PC-9 (cell line): ENCODE results near the gene F8A1. TPM values are rescaled to one million over a fixed set of nuclear protein-coding genes. Genes with fewer than 3 reads are reported as not detected.
"Not testable (repeated sequence)": the region's sequence is repeated elsewhere in the genome, so short reads cannot be mapped to it uniquely, and the experiment has no call there.

Experiments used
- BruUV-seq: library from RNA; stranded (reverse); fragments of 400-500 nt; replicated peaks from 2 replicates; lab custom pipeline; 2021; lab: Mats Ljungman, UMichigan
- CTCF ChIA-PET: fragments of 300-600 bp; sonication (Branson Sonifier 250); formaldehyde crosslinking; loops from one replicate; lab custom pipeline; 2022; ENCODE audit warnings: antibody characterized with exemption; lab: Charles Lee
- POLR2A ChIA-PET: fragments of 300-600 bp; sonication (Branson Sonifier 250); formaldehyde crosslinking; loops from one replicate; lab custom pipeline; 2022; ENCODE audit warnings: antibody characterized with exemption; ENCODE audit not compliant: unreplicated experiment; lab: Charles Lee
- DNase-seq, 2 experiments: peaks; one replicate each; pipeline versions ENCODE4 v3.0.0 to v3.0.0-alpha.2; 2015 to 2022; ENCODE audit warnings: mixed read lengths in 1 of 2
- H2AFZ ChIP-seq: fragments of 200-600 bp; sonication (generic); 2 replicates; pipeline ENCODE4 v1.8.1; 2017; ENCODE audit warnings: antibody characterized with exemption
- H3F3A ChIP-seq: fragments of 200-600 bp; sonication (generic); 2 replicates; pipeline ENCODE4 v1.8.1; 2017; ENCODE audit warnings: antibody characterized with exemption, mild to moderate bottlenecking, low read depth; ENCODE audit not compliant: insufficient read depth
- H3K27ac ChIP-seq: fragments of 200-600 bp; sonication (generic); 2 replicates; pipeline ENCODE4 v1.6.1; 2016; ENCODE audit warnings: mixed run types
- H3K27me3 ChIP-seq: fragments of 200-600 bp; sonication (generic); 2 replicates; pipeline ENCODE4 v1.6.1; 2016; ENCODE audit warnings: low read depth, mixed run types; ENCODE audit not compliant: insufficient read depth
- H3K36me3 ChIP-seq: fragments of 200-600 bp; sonication (generic); 2 replicates; pipeline ENCODE4 v1.6.1; 2016; ENCODE audit warnings: low read depth, mixed run types
- H3K4me1 ChIP-seq: fragments of 200-600 bp; sonication (generic); replicated peaks from 2 replicates; pipeline ENCODE4 v1.6.1; 2016; ENCODE audit warnings: mixed run types; ENCODE audit not compliant: insufficient read depth
- H3K4me2 ChIP-seq: fragments of 200-600 bp; sonication (generic); 2 replicates; pipeline ENCODE4 v1.6.1; 2017; ENCODE audit warnings: mixed run types
- H3K4me3 ChIP-seq: fragments of 200-600 bp; sonication (generic); 2 replicates; pipeline ENCODE4 v1.6.1; 2016; ENCODE audit warnings: mixed run types
- H3K79me2 ChIP-seq: fragments of 200-600 bp; sonication (generic); 2 replicates; pipeline ENCODE4 v1.6.1; 2017; ENCODE audit warnings: low read depth, mixed run types
- H3K9me2 ChIP-seq: fragments of 200-600 bp; sonication (generic); 2 replicates; pipeline ENCODE4 v1.8.1; 2017; ENCODE audit warnings: mild to moderate bottlenecking; ENCODE audit not compliant: insufficient read depth
- H3K9me3 ChIP-seq: fragments of 200-600 bp; sonication (generic); 2 replicates; pipeline ENCODE4 v1.8.1; 2016; ENCODE audit warnings: low read depth; ENCODE audit not compliant: insufficient read depth
- H4K20me1 ChIP-seq: fragments of 200-600 bp; sonication (generic); 2 replicates; pipeline ENCODE4 v1.8.1; 2017; ENCODE audit not compliant: insufficient read depth
- EZH2 ChIP-seq: fragments of 200-600 bp; sonication (generic); IDR thresholded peaks from 2 replicates; pipeline ENCODE4 v1.8.0; 2017; ENCODE audit warnings: antibody characterized with exemption, low read depth
- intact Hi-C: fragments of 100-400 bp; cut with micrococcal nuclease; formaldehyde crosslinking; loops from one replicate; pipeline ENCODE4 v1.10.0; 2022; ENCODE audit not compliant: unreplicated experiment
- total RNA-seq: library from RNA; stranded (reverse); gene quantifications from 2 replicates; pipeline ENCODE4 v1.2.3, GENCODE V29; 2021
- TF ChIP-seq, protein P1 (sequence below): fragments of 200-600 bp; sonication (generic); conservative IDR thresholded peaks from 2 replicates; pipeline ENCODE4 v1.6.1; 2017; ENCODE audit warnings: mixed run types, antibody characterized with exemption, mild to moderate bottlenecking, moderate library complexity

F8A1 gene
- total RNA-seq, 1 experiment from 2014 or later, result 19.6 TPM

DNA sequence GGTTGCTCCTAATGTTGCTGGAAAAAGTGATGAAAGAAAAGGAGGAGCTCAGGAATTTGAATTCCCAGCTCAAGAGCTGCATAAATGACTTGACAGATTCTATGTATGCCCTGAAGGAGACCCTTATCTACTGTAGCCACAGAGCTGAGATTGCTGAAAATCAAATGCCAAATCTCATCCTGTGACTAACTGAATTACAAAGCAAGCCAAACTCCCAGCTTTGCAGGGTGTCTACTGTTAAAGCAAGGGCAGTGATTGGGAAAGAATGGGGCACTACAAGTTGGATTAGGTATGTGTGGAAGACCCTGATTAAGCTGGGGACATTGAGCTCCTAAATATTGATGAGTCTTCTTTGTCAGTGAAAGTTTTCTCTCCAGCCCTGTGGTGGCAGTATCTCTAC lies 30.9 kb upstream of the F8A1 start:
- intact Hi-C loops, result no loop called here
- CTCF ChIA-PET, result no interaction called here

DNA sequence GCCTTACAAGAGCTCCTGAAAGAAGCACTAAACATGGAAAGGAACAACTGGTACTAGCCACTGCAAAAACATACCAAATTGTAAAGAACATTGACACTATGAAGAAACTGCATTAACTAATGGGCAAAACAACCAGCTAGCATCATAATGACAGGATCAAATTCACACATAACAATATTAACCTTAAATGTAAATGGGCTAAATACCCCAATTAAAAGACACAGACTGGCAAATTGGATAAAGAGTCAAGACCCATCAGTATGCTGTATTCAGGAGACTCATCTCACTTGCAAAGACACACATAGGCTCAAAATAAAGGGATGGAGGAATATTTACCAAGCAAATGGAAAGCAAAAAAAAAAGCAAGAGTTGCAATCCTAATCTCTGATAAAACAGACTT lies 17.6 kb upstream of the F8A1 start:
- H4K20me1 ChIP-seq, H2AFZ ChIP-seq, H3K36me3 ChIP-seq, BruUV-seq, CTCF ChIA-PET, DNase-seq, H3K9me2 ChIP-seq, H3F3A ChIP-seq, H3K4me2 ChIP-seq, H3K27me3 ChIP-seq, H3K4me1 ChIP-seq, H3K4me3 ChIP-seq, H3K79me2 ChIP-seq, intact Hi-C loops, H3K9me3 ChIP-seq, H3K27ac ChIP-seq: not testable (repeated sequence)
- POLR2A ChIA-PET, result interaction anchor here (0.6 kb wide), 1 partner anchor 303 kb away, joined by 3 read pairs; no protein-coding TSS in a partner anchor

More for the DNA sequence above, 30.9 kb upstream of the F8A1 start:
- no peak overlapping the region for H3K4me2 ChIP-seq
- no peaks in the 10 kb centered on the region for H3K9me2 ChIP-seq
- H3K36me3 ChIP-seq, result no peaks in the 10 kb centered on the region
- H3K4me3 ChIP-seq, result no peak overlapping the region
- H3K27ac ChIP-seq, result no peak overlapping the region
- POLR2A ChIA-PET, result no interaction called here
- no peaks in the 10 kb centered on the region for H3K79me2 ChIP-seq
- H2AFZ ChIP-seq, result no peak overlapping the region
- no peaks in the 10 kb centered on the region for H3K27me3 ChIP-seq
- no TSS peak for BruUV-seq
- no peaks in the 10 kb centered on the region for H3K4me1 ChIP-seq
- no peak for DNase-seq
- no peaks in the 10 kb centered on the region for H3F3A ChIP-seq
- no peaks in the 10 kb centered on the region for H4K20me1 ChIP-seq
- TF ChIP-seq, protein P1, sequence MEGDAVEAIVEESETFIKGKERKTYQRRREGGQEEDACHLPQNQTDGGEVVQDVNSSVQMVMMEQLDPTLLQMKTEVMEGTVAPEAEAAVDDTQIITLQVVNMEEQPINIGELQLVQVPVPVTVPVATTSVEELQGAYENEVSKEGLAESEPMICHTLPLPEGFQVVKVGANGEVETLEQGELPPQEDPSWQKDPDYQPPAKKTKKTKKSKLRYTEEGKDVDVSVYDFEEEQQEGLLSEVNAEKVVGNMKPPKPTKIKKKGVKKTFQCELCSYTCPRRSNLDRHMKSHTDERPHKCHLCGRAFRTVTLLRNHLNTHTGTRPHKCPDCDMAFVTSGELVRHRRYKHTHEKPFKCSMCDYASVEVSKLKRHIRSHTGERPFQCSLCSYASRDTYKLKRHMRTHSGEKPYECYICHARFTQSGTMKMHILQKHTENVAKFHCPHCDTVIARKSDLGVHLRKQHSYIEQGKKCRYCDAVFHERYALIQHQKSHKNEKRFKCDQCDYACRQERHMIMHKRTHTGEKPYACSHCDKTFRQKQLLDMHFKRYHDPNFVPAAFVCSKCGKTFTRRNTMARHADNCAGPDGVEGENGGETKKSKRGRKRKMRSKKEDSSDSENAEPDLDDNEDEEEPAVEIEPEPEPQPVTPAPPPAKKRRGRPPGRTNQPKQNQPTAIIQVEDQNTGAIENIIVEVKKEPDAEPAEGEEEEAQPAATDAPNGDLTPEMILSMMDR, result no peak
- TF ChIP-seq EZH2, result no peak
- H3K9me3 ChIP-seq, result no peaks in the 10 kb centered on the region

DNA sequence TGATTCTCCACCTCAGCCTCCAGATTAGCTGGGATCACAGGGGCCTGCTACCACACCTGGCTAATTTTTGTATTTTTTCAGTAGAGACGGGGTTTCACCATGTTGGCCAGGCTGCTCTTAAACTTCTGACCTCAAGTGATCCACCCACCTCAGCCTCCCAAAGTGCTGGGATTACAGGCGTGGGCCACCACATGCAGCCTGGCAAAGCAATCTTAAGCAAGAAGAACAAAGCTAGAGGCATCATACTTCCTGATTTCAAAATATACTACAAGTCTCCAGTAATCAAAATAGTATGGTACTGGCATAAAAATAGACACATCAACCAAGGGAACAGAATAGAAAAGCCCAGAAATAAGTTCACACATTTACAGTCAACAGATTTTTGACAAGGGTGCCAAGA lies 12.8 kb upstream of the F8A1 start:
- Histone ChIP-seq H3K27ac (no peak overlapping the region), H4K20me1 (no peaks in the 10 kb centered on the region), H3K36me3 (no peaks in the 10 kb centered on the region), H3K4me2 (no peak overlapping the region), H3K9me2 (no peaks in the 10 kb centered on the region), H3K27me3 (no peaks in the 10 kb centered on the region), H3K4me3 (no peak overlapping the region), H3K4me1 (no peaks in the 10 kb centered on the region), H3K9me3 (no peaks in the 10 kb centered on the region), H2AFZ (no peak overlapping the region), H3F3A (no peaks in the 10 kb centered on the region), H3K79me2 (no peaks in the 10 kb centered on the region)
- no TSS peak for BruUV-seq
- ChIA-PET POLR2A (no interaction called here), CTCF (no interaction called here)
- TF ChIP-seq, protein P1, result no peak
- TF ChIP-seq EZH2, result no peak
- DNase-seq, result no peak
- intact Hi-C loops, result no loop called here

DNA sequence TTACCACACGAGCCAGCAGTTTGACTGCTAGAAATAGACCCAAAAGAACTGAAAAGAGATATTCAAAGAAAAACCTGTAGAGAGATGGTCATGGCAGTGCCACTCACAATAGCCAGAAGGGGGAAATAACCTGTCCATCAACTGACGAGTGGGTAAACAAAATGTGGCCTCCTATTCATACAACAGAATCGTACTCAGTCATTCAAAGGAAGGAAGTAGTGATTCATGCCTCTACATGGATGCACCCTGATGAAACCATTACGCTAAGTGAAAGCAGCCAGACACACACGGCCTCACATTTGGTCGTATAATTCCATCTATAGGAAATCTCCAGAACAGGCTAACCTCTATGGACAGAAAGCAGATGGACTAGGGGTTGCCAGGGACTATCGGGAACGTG lies 2.1 kb upstream of the F8A1 start:
- BruUV-seq, DNase-seq, POLR2A ChIA-PET, H2AFZ ChIP-seq, H3K9me3 ChIP-seq, H3K27ac ChIP-seq, H3F3A ChIP-seq, H3K36me3 ChIP-seq, H3K9me2 ChIP-seq, H3K4me1 ChIP-seq, CTCF ChIA-PET, H3K79me2 ChIP-seq, H3K4me2 ChIP-seq, H3K27me3 ChIP-seq, H4K20me1 ChIP-seq, intact Hi-C loops, H3K4me3 ChIP-seq: not testable (repeated sequence)

DNA sequence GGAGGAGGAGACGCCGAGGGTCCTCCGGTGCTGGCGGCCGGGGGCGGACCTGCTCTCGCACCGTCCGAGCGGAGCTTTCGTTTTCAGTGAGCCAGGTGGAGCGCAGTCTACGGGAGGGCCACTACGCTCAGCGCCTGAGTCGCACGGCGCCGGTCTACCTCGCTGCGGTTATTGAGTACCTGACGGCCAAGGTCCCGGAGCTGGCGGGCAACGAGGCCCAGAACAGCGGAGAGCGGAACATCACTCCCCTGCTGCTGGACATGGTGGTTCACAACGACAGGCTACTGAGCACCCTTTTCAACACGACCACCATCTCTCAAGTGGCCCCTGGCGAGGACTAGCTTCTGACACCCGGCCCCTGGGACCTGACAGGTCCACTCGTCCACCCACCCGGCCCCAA lies 1.1 kb upstream of the F8A1 start:
- H4K20me1 ChIP-seq, CTCF ChIA-PET, H3K4me1 ChIP-seq, H3K79me2 ChIP-seq, DNase-seq, H3K36me3 ChIP-seq, intact Hi-C loops, POLR2A ChIA-PET, H3K4me3 ChIP-seq, H2AFZ ChIP-seq, H3K27me3 ChIP-seq, H3K27ac ChIP-seq, H3F3A ChIP-seq, H3K9me3 ChIP-seq, H3K9me2 ChIP-seq, H3K4me2 ChIP-seq: not testable (repeated sequence)
- BruUV-seq, result TSS peak; percentile 31

DNA sequence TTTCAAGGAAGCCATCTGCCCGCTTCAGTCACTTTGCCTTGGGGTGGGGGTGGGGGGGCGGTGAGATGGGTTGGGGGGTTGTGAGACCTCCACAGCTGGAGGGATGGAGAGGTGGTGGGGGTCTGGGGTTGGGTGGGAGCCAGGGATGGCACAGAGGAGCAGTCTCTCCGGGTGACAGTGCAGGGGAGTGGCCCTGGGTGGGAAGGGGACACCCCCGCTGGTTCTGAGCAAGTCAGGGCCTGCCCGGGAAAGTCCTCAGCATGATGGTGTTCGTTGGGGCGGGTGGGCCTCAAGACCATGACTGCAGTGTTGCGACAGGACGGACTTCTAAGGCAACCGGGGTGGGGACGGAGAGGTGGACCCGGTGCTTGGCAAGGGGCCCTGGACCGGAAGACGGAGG lies 606 bp upstream of the F8A1 start:
- H3K79me2 ChIP-seq, H3K4me2 ChIP-seq, H3K27me3 ChIP-seq, H3F3A ChIP-seq, BruUV-seq, H2AFZ ChIP-seq, POLR2A ChIA-PET, H3K27ac ChIP-seq, DNase-seq, H3K4me3 ChIP-seq, H3K9me3 ChIP-seq, intact Hi-C loops, CTCF ChIA-PET, H3K9me2 ChIP-seq, H4K20me1 ChIP-seq, H3K36me3 ChIP-seq, H3K4me1 ChIP-seq: not testable (repeated sequence)
